ENCODE results near the gene WDR83. TPM values are rescaled to one million over a fixed set of nuclear protein-coding genes. Genes with fewer than 3 reads are reported as not detected.

Gene WDR83, protein sequence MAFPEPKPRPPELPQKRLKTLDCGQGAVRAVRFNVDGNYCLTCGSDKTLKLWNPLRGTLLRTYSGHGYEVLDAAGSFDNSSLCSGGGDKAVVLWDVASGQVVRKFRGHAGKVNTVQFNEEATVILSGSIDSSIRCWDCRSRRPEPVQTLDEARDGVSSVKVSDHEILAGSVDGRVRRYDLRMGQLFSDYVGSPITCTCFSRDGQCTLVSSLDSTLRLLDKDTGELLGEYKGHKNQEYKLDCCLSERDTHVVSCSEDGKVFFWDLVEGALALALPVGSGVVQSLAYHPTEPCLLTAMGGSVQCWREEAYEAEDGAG
- total RNA-seq (2022; extraction: Qiagen RNA extraction; ENCODE audit: low read depth) = 7.6 to 13.8 TPM (median 10.8 TPM) in 5 replicates

DNA sequence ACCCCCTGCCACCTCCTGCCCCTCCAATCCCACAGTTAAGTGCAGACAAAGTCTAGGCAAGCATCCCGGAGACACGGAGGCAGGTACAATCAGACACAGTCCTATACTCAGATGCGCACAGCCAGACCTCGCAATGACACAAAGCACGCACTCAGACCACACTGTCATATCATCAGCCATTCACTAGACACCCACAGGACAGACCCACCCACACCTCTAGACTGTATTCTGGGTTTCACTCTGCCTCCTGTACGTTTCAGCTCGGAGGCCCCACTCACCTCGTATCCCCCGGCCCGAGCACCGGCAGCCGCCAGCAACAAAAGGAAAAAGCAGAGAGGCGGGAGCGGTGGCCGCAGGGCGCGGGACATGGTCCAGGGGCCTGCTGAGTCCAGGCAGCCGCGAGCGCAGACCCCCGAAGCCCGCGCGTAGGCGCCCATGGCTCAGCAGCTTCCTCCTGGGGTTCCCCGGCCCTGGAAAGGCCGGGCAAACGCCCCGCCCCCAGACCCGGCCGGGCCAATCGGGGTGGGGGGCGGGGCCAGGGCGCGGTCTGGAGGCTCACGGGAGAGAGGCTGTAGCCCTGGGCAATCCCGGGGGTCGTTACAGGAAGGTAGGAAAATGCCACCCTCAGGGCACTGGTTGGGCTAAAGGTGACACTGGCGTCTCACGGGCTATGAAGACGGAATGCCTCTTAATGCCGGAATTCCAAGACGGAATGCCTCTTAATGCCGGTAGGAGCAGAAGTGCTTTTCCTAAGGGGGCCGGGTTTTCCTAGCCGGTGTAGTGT, at the start of gene WDR83, which contains the start of gene MAN2B1:
TSS of gene WDR83 (plus strand) at position 543 of the 784 bp plus-strand sequence. CDS start 2,984 bp downstream, outside the sequence.
TSS of gene MAN2B1 (minus strand) at position 478 of the 784 bp plus-strand sequence. CDS start at position 437, 41 bp downstream.

DNA sequence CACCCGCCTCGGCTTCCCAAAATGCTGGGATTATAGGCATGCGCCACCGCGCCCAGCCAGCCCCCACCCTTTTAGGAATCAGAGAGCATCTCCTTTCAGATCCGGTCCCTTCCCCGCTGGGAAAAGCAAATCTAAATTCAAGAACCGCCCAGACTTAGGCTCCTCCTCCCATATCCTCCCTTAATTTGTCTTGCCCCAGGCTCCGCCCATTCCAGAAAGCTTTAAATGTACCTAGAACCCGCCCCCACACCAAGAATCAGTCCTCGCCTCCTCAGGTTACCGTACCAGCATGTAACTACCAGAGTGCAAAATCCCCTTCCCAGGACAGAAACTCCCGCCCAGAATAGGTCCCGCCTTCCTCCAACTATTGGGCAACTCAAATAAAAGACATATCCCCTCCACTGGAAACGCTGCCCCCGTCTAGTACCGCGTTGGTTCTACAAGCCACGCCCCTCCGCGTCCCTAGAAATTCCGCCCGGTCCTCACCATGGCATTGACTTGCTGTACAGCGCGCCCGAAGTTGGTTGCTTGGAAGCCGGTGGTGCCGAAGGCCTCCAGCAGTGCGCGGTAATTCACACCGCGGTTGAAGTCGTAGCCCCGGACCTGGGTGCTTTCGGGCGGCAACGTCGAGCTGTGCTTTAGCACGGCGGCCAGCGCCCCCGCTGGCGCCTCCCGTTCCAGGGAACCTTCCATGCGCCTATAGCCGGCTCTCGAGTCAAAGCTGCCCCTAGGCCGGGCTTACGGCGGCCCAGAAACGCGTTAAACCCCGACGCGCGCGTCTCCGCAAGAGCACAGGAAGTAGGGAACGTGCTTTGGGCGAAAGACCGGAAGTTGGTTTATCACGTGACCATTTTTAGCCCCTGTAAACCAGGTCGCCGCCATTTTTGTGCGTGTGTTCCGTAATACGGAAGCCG, 14.7 kb downstream of the WDR83 start, which contains the start of gene DHPS:
TSS of gene DHPS (minus strand) at position 807 of the 914 bp plus-strand sequence. CDS start at position 693, 114 bp downstream.

DNA sequence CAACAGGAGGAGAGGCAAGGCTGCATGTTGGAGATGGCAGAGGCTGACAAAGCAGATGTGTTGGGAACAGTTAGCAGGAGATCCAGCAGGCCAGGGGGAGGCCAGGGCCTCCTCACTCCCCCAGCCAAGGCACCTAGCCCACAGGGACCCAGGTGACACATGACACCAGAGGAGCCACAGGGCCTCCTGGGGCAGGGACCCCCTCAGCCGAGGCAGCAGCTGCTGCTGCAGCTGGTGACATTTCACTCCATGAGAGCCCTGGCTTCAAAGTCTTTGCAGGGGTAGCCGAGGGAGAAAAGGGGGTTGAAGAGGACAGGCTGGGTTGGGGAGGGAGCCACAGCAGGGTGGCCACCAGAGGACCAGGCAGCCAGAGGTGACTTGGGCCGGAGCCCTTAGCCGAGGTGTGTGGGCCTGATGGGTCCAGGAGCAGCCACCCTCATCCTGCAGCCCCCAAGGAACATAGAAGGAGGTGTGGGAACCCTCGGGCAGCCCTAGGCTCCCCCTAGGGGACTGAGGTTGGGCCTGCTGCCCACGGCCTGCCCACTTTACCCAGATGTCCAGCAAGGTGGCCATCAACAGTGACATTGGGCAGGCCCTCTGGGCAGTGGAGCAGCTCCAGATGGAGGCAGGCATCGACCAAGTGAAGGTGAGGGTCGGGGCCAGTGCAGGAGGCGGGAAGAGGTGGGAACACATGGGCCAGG, 21.0 kb downstream of the WDR83 start, which contains the start of gene GNG14:
TSS of gene GNG14 (plus strand) at position 503 of the 701 bp plus-strand sequence. CDS start at position 554, 51 bp downstream.

DNA sequence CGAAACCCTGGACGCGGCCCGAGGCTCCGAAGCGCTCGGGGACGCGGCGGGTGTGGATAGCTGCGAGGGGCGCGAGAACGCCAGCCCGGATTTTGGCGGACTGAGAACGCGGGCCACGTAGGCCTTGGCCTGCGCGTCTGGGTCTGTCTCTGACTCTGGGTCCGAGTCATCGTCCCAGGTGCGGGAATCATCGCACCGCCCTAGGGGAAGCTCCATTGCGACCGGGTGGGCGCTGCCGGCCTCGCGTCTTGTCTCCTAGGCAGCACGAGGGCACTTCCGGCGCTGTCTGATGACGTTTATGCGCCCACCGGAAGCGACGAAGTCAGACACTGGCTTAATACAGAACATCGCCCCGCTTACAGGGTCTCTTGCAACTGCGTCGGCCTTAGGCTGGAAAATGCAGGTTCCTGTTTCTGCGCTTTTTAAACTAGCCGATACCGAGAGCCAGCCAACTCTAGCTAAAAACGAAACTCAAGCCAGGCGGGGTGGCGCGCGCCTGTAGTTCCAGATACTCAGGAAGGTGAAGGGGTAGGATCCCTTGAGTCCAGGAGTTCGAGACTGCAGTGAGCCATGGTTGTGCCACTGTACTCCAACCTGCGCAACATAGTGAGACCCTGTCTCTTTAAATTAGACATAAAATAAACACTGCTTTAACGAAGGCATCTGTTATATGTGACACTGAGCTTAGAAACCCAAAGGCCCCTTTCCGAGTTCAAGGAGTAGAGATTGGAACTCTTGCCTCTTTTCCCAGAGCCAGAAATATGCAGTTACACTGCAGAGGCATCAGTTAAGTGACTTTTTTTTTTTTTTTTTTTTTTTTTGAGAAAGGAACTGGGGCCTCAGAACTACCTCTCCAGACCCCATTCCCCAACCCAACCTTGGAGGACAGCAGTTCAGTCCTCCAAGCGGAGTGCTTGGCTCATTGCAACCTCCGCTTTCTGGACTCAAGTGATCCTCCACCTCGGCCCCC, 30.0 kb downstream of the WDR83 start, which contains the start of gene FBXW9:
TSS of gene FBXW9 (minus strand) at position 266 of the 970 bp plus-strand sequence. CDS start at position 216, 50 bp downstream.

DNA sequence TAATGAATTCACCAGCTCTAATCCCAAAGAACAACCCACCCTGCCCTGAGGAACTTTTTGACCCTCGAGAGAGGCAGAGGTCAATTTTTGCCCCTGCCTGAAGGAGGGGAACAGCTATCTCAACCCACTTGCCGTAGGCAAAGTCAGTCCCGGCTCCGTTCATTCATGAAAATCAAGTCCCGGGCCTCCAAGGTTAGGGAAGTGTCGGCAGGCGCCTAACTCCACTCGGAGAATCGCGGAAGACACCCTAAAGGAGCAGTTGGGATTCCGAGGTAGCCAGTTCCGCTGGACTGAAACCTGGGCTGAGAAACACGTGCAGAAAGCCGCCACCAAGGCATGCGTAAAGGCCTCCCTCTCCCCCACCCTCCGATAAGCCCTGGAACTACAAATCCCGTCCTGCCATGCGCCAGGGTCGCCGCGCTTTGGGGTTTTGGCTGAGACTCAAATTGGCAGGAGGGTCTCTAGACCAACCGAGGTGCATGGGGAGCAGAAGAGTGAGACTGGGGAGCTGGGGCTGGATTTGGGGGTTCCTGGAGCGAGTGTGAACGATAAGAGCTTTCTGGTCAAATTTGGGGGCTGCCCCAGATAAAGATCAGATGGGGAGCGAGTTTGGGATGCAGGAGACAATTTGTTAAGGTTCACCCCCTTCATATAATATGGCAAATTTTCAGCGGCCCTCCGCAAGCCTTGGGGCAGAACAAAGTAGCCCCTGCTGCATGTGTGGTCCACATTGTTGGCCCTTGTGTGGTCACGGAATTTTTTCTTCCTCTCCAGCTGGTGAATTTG, 57.2 kb downstream of the WDR83 start, which contains the start of gene TNPO2:
TSS of gene TNPO2 (minus strand) at position 292 of the 786 bp plus-strand sequence. CDS start 2,955 bp downstream, outside the sequence.

Other genes with a start within 250 kb of the WDR83 start
- gene ZNF443, start 225.8 kb upstream of the WDR83 start, total RNA-seq (2022; extraction: Qiagen RNA extraction; ENCODE audit: low read depth) = 0.78 to 1.5 TPM (median 1.0 TPM) in 5 replicates
- gene ZNF709, start 182.0 kb upstream of the WDR83 start, total RNA-seq (2022; extraction: Qiagen RNA extraction; ENCODE audit: low read depth) = 0.04 TPM in 1 of 5 replicates, not detected in the others
- 1.6 to 2.4 TPM (median 1.7 TPM) in 5 replicates for gene ZNF564, start 115.3 kb upstream of the WDR83 start, total RNA-seq (2022; extraction: Qiagen RNA extraction; ENCODE audit: low read depth)
- 0.55 to 0.78 TPM (median 0.62 TPM) in 5 replicates for gene ZNF490, start 56.0 kb upstream of the WDR83 start, total RNA-seq (2022; extraction: Qiagen RNA extraction; ENCODE audit: low read depth)
- 4.2 to 7.9 TPM (median 5.0 TPM) in 5 replicates for gene ZNF791, start 55.9 kb upstream of the WDR83 start, total RNA-seq (2022; extraction: Qiagen RNA extraction; ENCODE audit: low read depth)
- 16.4 to 20.7 TPM (median 17.5 TPM) in 5 replicates for gene MAN2B1, start 65 bp upstream of the WDR83 start, total RNA-seq (2022; extraction: Qiagen RNA extraction; ENCODE audit: low read depth)
- 42.7 to 54.1 TPM (median 50.9 TPM) in 5 replicates for gene DHPS, start 15.1 kb downstream of the WDR83 start, total RNA-seq (2022; extraction: Qiagen RNA extraction; ENCODE audit: low read depth)
- gene GNG14, start 21.2 kb downstream of the WDR83 start, total RNA-seq (2022; extraction: Qiagen RNA extraction; ENCODE audit: low read depth) = not detected in 5 replicates
- 9.4 to 13.1 TPM (median 11.1 TPM) in 5 replicates for gene FBXW9, start 29.8 kb downstream of the WDR83 start, total RNA-seq (2022; extraction: Qiagen RNA extraction; ENCODE audit: low read depth)
- gene TNPO2, start 57.1 kb downstream of the WDR83 start, total RNA-seq (2022; extraction: Qiagen RNA extraction; ENCODE audit: low read depth) = 26.5 to 38.1 TPM (median 34.8 TPM) in 5 replicates
- gene TRIR, start 67.9 kb downstream of the WDR83 start, total RNA-seq (2022; extraction: Qiagen RNA extraction; ENCODE audit: low read depth) = 154 to 217 TPM (median 198 TPM) in 5 replicates
- 66.0 to 99.1 TPM (median 96.6 TPM) in 5 replicates for gene GET3, start 70.7 kb downstream of the WDR83 start, total RNA-seq (2022; extraction: Qiagen RNA extraction; ENCODE audit: low read depth)
- gene BEST2, start 85.0 kb downstream of the WDR83 start, total RNA-seq (2022; extraction: Qiagen RNA extraction; ENCODE audit: low read depth) = 0.05 to 0.10 TPM (median 0.08 TPM) in 3 of 5 replicates, not detected in the others
- gene HOOK2, start 108.7 kb downstream of the WDR83 start, total RNA-seq (2022; extraction: Qiagen RNA extraction; ENCODE audit: low read depth) = 9.1 to 13.2 TPM (median 10.1 TPM) in 5 replicates
- gene JUNB, start 124.7 kb downstream of the WDR83 start, total RNA-seq (2022; extraction: Qiagen RNA extraction; ENCODE audit: low read depth) = 80.8 to 152 TPM (median 131 TPM) in 5 replicates
- 0.41 to 0.94 TPM (median 0.74 TPM) in 5 replicates for gene PRDX2, start 135.0 kb downstream of the WDR83 start, total RNA-seq (2022; extraction: Qiagen RNA extraction; ENCODE audit: low read depth)
- 8.2 to 20.2 TPM (median 11.8 TPM) in 4 of 5 replicates, not detected in the other for gene THSD8, start 135.3 kb downstream of the WDR83 start, total RNA-seq (2022; extraction: Qiagen RNA extraction; ENCODE audit: low read depth)
- gene RNASEH2A, start 139.8 kb downstream of the WDR83 start, total RNA-seq (2022; extraction: Qiagen RNA extraction; ENCODE audit: low read depth) = 26.5 to 49.9 TPM (median 42.8 TPM) in 5 replicates
- gene RTBDN, start 167.8 kb downstream of the WDR83 start, total RNA-seq (2022; extraction: Qiagen RNA extraction; ENCODE audit: low read depth) = 0.10 to 0.77 TPM (median 0.27 TPM) in 4 of 5 replicates, not detected in the other
- 1.0 to 3.0 TPM (median 1.9 TPM) in 5 replicates for gene MAST1, start 171.7 kb downstream of the WDR83 start, total RNA-seq (2022; extraction: Qiagen RNA extraction; ENCODE audit: low read depth)
- 26.4 to 33.8 TPM (median 31.6 TPM) in 5 replicates for gene DNASE2, start 214.6 kb downstream of the WDR83 start, total RNA-seq (2022; extraction: Qiagen RNA extraction; ENCODE audit: low read depth)
- gene KLF1, start 220.4 kb downstream of the WDR83 start, total RNA-seq (2022; extraction: Qiagen RNA extraction; ENCODE audit: low read depth) = 0.08 TPM in 1 of 5 replicates, not detected in the others
- gene GCDH, start 224.4 kb downstream of the WDR83 start, total RNA-seq (2022; extraction: Qiagen RNA extraction; ENCODE audit: low read depth) = 8.9 to 12.5 TPM (median 9.9 TPM) in 5 replicates

Data from A549 treated with CpdA at 1 μM for 4 hours (cell line).